ENCODE data around the gene DNAH6.
"Not testable (repeated sequence)": the region's sequence is repeated elsewhere in the genome, so short reads cannot be mapped to it uniquely, and the experiment has no call there.

Gene DNAH6

GRCh38 chr2:84497285-84497684, 19.0 kb upstream of the DNAH6 start:
- no peak for DNase-seq (ENCODE audit: low spot score)

GRCh38 chr2:84498150-84498799, 18.0 kb upstream of the DNAH6 start:
- DNase-seq (ENCODE audit: low spot score) = no peak

DNA sequence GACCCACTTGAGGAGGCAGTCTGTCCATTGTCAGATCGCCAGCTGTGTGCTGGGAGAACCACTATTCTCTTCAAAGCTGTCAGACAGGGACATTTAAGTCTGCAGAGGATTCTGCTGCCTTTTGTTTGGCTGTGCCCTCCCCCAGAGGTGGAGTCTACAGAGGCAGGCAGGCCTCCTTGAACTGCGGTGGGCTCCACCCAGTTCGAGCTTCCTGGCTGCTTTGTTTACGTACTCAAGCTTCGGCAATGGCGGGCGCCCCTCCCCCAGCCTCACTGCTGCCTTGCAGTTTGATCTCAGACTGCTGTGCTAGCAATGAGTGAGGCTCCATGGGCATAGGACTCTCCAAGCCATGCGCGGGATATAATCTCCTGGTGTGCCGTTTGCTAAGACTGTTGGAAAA, 5.3 kb upstream of the DNAH6 start:
- not testable (repeated sequence) for DNase-seq (ENCODE audit: low spot score)

GRCh38 chr2:84515788-84516187, 510 bp upstream of the DNAH6 start:
- no peak for DNase-seq (ENCODE audit: low spot score)

DNA sequence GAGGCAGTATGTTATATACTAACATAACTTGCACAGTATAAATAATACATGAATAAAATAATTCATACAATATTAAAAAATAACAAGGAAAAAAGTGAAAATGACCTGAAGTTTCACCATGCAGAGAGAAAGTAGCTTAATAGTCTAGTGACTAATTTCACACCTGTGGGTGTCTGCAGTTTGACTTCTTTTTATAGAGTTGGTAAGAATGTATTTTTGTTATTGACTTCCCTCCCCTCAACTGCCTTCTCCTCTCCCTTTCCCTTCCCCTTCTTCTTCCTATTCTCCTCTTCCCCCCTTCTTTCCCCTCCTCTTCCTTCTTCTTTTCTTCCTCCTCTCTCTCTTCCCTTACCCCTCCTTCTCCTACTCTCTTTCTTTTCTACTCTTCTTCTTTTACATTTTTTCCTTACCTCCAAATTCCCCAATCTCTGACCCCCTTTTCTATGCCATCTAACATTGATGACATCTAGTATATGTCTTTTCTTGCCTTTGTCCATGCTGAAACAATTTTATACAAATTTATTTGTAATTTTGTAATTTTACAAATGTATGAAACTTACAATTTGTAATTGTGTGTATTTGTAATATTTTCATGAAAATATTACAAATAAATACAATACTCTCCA, 3.1 kb downstream of the DNAH6 start:
- DNase-seq (ENCODE audit: low spot score) = no peak

DNA sequence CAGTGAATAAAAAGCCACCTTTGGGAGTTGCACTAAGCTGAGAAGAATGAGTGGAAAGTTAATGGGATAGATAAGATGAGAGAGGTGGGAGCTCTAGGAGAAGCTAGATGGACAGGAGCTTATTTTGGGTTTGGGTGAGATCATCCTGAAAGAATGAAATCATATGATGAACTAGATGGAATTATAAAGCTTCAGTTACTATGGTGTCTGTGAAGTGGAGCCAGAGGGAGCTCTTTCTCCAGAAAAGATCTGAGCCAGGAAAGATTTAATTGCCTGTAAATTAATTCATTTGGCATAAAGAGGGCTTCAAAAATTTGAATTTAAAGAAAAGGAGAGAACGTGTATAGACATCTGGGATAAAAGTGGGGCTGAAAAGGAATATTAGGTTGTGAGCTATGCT, 10.3 kb downstream of the DNAH6 start:
- DNase-seq (ENCODE audit: low spot score) = no peak

- no peak for DNase-seq (ENCODE audit: low spot score)
Observed at GRCh38 chr2:84527137-84528129, 11.1 kb downstream of the DNAH6 start.

- no peak for DNase-seq (ENCODE audit: low spot score)
Observed at GRCh38 chr2:84532291-84532690, 16.0 kb downstream of the DNAH6 start.

- DNase-seq (ENCODE audit: low spot score) = no peak
Observed at GRCh38 chr2:84534225-84534624, 17.9 kb downstream of the DNAH6 start.

- no peak for DNase-seq (ENCODE audit: low spot score)
Observed at GRCh38 chr2:84537251-84537650, 21.0 kb downstream of the DNAH6 start.

DNA sequence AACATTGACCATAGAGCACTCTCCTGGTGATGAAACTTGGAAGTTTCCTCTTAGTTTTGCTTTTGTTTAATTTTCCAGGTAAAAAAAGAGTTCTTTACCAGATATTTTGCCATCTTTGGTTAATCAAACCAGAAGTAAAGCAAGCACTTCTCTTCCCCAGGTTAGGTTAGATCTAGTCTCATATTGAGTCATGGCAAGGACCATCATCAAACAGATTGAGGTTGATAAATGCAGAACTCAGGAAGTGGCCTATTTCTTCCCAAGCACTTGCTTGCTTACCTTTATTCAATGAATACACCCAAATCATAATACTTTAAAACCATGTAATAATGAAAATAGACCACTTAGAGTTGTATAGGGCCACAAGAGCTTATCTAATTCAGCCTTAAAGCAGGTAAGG, 23.4 kb downstream of the DNAH6 start:
- no peak for DNase-seq (ENCODE audit: low spot score)

GRCh38 chr2:84545005-84545404, 28.7 kb downstream of the DNAH6 start:
- no peak for DNase-seq (ENCODE audit: low spot score)

- no peak for DNase-seq (ENCODE audit: low spot score)
Observed at GRCh38 chr2:84546551-84546950, 30.3 kb downstream of the DNAH6 start.

DNA sequence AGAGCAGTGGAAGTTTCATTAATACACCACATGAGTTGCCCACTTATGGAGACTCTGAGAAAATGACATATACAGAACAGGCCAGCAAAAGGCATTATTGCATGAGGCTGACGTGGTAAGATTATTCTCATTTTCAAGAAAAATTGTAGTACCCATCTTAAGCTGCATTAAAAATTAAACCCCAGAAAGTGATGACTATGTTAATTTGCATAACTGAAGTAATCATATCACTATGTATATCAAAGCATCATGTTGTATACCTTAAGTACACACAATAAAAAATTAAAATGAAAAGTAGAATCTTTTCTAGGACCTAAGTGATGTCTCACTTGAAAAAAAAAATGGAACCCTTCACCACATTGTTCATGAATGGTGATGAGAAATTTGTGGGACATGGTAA, 32.0 kb downstream of the DNAH6 start:
- no peak for DNase-seq (ENCODE audit: low spot score)

DNA sequence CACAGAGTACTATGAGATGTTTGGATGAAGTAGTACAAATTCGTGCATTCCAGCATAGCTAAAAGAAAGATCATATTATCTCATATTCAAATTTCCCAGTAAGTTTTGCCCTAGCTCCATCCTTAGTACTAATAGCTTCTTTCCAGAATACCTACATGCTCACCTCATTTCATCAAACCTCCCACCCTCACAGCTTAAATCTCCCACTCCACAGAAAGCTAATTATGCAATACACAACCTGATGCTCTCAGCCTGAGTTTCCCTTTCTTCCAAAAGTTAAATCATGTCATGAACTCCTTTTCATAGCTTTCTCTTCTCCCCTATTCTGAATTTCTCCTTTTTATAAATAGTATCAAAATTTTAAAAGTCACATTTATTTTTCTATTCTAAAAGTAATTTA, 34.6 kb downstream of the DNAH6 start:
- DNase-seq (ENCODE audit: low spot score) = no peak

DNA sequence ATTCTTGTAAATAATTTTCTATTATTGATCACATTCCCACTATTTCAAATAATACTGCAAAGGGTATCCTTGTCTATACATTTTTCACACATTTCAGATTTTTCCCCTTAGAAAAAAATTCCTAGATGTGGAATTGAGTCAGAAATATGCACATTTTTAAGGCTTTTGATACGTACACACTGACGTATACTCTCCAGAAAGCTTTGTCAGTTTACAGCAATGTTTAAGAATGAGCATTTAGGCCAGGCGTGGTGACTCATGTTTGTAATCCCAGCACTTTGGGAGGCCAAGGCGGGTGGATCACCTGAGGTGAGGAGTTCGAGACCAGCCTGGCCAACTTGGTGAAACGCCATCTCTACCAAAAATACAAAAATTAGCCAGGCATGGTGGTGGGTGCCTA, 35.2 kb downstream of the DNAH6 start:
- not testable (repeated sequence) for DNase-seq (ENCODE audit: low spot score)

GRCh38 chr2:84556190-84556589, 39.9 kb downstream of the DNAH6 start:
- DNase-seq (ENCODE audit: low spot score) = no peak

- no peak for DNase-seq (ENCODE audit: low spot score)
Observed at GRCh38 chr2:84559838-84560237, 43.5 kb downstream of the DNAH6 start.

DNA sequence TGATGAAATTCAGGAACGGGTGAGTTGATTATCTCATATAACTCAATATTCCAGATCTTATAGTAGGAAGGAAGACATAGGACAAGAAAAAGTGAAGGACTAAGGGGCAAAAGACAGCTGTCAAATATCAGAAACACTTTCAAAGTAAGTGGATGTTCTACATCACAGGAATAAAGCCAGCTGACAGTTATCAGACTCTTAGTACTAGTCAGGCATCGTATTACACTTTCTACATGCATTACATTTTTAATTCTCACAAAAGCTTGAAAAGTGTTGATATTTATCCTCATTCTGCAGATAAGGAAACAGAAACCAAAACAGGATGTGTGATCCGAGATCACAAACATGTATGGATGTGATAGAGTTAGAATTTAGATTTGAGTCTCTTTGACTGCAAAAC, 63.4 kb downstream of the DNAH6 start:
- DNase-seq (ENCODE audit: low spot score) = no peak

DNA sequence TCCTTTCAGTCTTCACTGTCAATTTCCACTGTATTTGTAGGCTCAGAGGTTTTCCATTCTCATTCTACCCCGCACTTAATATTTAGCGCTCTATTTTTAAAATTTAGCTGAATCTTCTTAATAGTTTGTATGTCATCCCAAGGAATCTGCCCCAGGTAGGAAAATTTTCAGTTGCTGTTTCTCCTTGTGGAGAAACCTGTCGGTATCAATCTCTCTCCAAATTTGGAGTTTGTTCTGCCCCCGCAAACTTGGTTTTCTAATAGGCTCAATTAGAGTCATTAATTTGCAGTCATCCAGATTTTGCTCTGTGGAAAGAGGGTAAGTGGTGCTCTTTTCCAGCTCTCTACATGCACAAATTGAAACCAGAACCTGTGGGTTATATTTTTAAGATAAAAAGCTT, 87.6 kb downstream of the DNAH6 start:
- no peak for DNase-seq (ENCODE audit: low spot score)

GRCh38 chr2:84613082-84613481, 96.8 kb downstream of the DNAH6 start:
- DNase-seq (ENCODE audit: low spot score) = no peak

GRCh38 chr2:84619794-84620371, 103.6 kb downstream of the DNAH6 start:
- no peak for DNase-seq (ENCODE audit: low spot score)

GRCh38 chr2:84628486-84628885, 112.2 kb downstream of the DNAH6 start:
- DNase-seq (ENCODE audit: low spot score) = no peak
